H9 (cell line): Measurements from ENCODE around the gene PTCHD1. TPM values are rescaled to one million over a fixed set of nuclear protein-coding genes. Genes with fewer than 3 reads are reported as not detected.

Source experiments
- DNase-seq: peaks from one replicate; pipeline ENCODE4 v3.0.0-alpha.2; 2017
- H2AFZ ChIP-seq: one replicate; pipeline ENCODE4 v1.6.1; 2013; ENCODE audit warnings: mild to moderate bottlenecking, low read length, control low read depth, moderate library complexity
- H2AK5ac ChIP-seq: 2 replicates; pipeline ENCODE4 v1.6.1; 2013; ENCODE audit warnings: low read length, control low read depth, mixed read lengths; ENCODE audit not compliant: insufficient read length
- H2BK120ac ChIP-seq: one replicate; pipeline ENCODE4 v1.6.1; 2013; ENCODE audit warnings: low read depth, mild to moderate bottlenecking, low read length, control low read depth, inconsistent platforms; ENCODE audit not compliant: poor library complexity, severe bottlenecking
- H2BK12ac ChIP-seq: 2 replicates; pipeline ENCODE4 v1.6.1; 2013; ENCODE audit warnings: low read length, control low read depth, mixed read lengths, low read depth; ENCODE audit not compliant: insufficient read length
- H2BK15ac ChIP-seq: 2 replicates; pipeline ENCODE4 v1.6.1; 2013; ENCODE audit warnings: low read depth, low read length, control low read depth
- H2BK20ac ChIP-seq: one replicate; pipeline ENCODE4 v1.6.1; 2013; ENCODE audit warnings: low read depth, mild to moderate bottlenecking, low read length, control low read depth, inconsistent platforms; ENCODE audit not compliant: poor library complexity, severe bottlenecking
- H2BK5ac ChIP-seq: 2 replicates; pipeline ENCODE4 v1.6.1; 2013; ENCODE audit warnings: low read length, control low read depth, mixed read lengths; ENCODE audit not compliant: insufficient read length
- H3K14ac ChIP-seq: 2 replicates; pipeline ENCODE4 v1.6.1; 2013; ENCODE audit warnings: low read length, control low read depth; ENCODE audit not compliant: insufficient read depth
- H3K18ac ChIP-seq: 2 replicates; pipeline ENCODE4 v1.6.1; 2013; ENCODE audit warnings: low read depth, mild to moderate bottlenecking, mixed read lengths, low read length, control low read depth; ENCODE audit not compliant: insufficient read length
- H3K23ac ChIP-seq: 2 replicates; pipeline ENCODE4 v1.6.1; 2013; ENCODE audit warnings: low read length, control low read depth, mixed read lengths, low read depth; ENCODE audit not compliant: insufficient read length
- H3K23me2 ChIP-seq: 2 replicates; pipeline ENCODE4 v1.6.1; 2013; ENCODE audit warnings: low read depth, mild to moderate bottlenecking, mixed read lengths, low read length, control low read depth; ENCODE audit not compliant: insufficient read length, poor library complexity, severe bottlenecking
- H3K27ac ChIP-seq: 2 replicates; pipeline ENCODE4 v1.5.1; 2013; ENCODE audit warnings: low read length, control low read depth, mixed read lengths, low read depth; ENCODE audit not compliant: insufficient read length
- H3K27me3 ChIP-seq: 2 replicates; pipeline ENCODE4 v1.6.1; 2013; ENCODE audit warnings: low read length, control low read depth, inconsistent platforms; ENCODE audit not compliant: insufficient read depth
- H3K4ac ChIP-seq: 2 replicates; pipeline ENCODE4 v1.6.1; 2013; ENCODE audit warnings: low read depth, mild to moderate bottlenecking, control low read depth, inconsistent platforms, low read length, moderate library complexity
- H3K4me1 ChIP-seq: 2 replicates; pipeline ENCODE4 v1.6.1; 2013; ENCODE audit warnings: low read length, control low read depth, inconsistent platforms; ENCODE audit not compliant: insufficient read depth
- H3K4me2 ChIP-seq: 2 replicates; pipeline ENCODE4 v1.6.1; 2013; ENCODE audit warnings: low read length, control low read depth, mixed read lengths; ENCODE audit not compliant: insufficient read length, insufficient read depth
- H3K56ac ChIP-seq: 2 replicates; pipeline ENCODE4 v1.6.1; 2013; ENCODE audit warnings: low read depth, mild to moderate bottlenecking, mixed read lengths, low read length, control low read depth; ENCODE audit not compliant: insufficient read length
- H3K79me1 ChIP-seq: 2 replicates; pipeline ENCODE4 v1.6.1; 2013; ENCODE audit warnings: low read depth, mild to moderate bottlenecking, moderate library complexity, low read length, control low read depth, inconsistent platforms; ENCODE audit not compliant: insufficient read depth, poor library complexity, severe bottlenecking
- H3K79me2 ChIP-seq: 2 replicates; pipeline ENCODE4 v1.6.1; 2013; ENCODE audit warnings: low read length, control low read depth, inconsistent platforms; ENCODE audit not compliant: insufficient read depth
- H3K9ac ChIP-seq: 2 replicates; pipeline ENCODE4 v1.6.1; 2013; ENCODE audit warnings: low read length, control low read depth, mixed read lengths; ENCODE audit not compliant: insufficient read length; ENCODE audit errors: extremely low read depth
- H3K9me3 ChIP-seq: one replicate; pipeline ENCODE4 v1.6.1; 2013; ENCODE audit warnings: low read depth, low read length, inconsistent platforms; ENCODE audit not compliant: control insufficient read depth
- H3T11ph ChIP-seq: one replicate; pipeline ENCODE4 v1.6.1; 2013; ENCODE audit warnings: mild to moderate bottlenecking, low read length, control low read depth, inconsistent platforms
- H4K20me1 ChIP-seq: one replicate; pipeline ENCODE4 v1.6.1; 2013; ENCODE audit not compliant: control insufficient read depth, insufficient read length, insufficient read depth
- H4K5ac ChIP-seq: 2 replicates; pipeline ENCODE4 v1.6.1; 2013; ENCODE audit warnings: low read depth, mild to moderate bottlenecking, mixed read lengths, low read length, control low read depth; ENCODE audit not compliant: insufficient read length
- H4K8ac ChIP-seq: replicated peaks from 2 replicates; pipeline ENCODE4 v1.6.1; 2013; ENCODE audit warnings: low read length, control low read depth, mixed read lengths, low read depth; ENCODE audit not compliant: insufficient read length
- H4K91ac ChIP-seq: 2 replicates; pipeline ENCODE4 v1.6.1; 2013; ENCODE audit warnings: low read depth, mild to moderate bottlenecking, moderate library complexity, mixed read lengths, low read length, control low read depth; ENCODE audit not compliant: insufficient read length
- H3K27ac Mint-ChIP-seq, 3 experiments: 2 replicates in 2 of 3; 3 replicates in 1 of 3; pipeline ENCODE4 v1.8.0; 2020 to 2021; ENCODE audit warnings: mixed read lengths in 3 of 3, mild to moderate bottlenecking in 1 of 3, moderate library complexity in 1 of 3
- H3K27me3 Mint-ChIP-seq: 2 replicates; pipeline ENCODE4 v1.8.0; 2021; ENCODE audit warnings: low read depth, mild to moderate bottlenecking, moderate library complexity, mixed read lengths
- H3K36me3 Mint-ChIP-seq, 3 experiments: 2 replicates in 2 of 3; 3 replicates in 1 of 3; pipeline ENCODE4 v1.8.0; 2020 to 2021; ENCODE audit warnings: low read depth in 3 of 3, mixed read lengths in 3 of 3; ENCODE audit not compliant: insufficient read depth in 1 of 3
- H3K4me1 Mint-ChIP-seq, 2 experiments: 2 replicates each; pipeline ENCODE4 v1.8.0; 2020; ENCODE audit warnings: mixed read lengths in 2 of 2
- H3K4me3 Mint-ChIP-seq, 2 experiments: 2 replicates in 1 of 2; 3 replicates in 1 of 2; pipeline ENCODE4 v1.8.0; 2020 to 2021; ENCODE audit warnings: mild to moderate bottlenecking in 2 of 2, mixed read lengths in 2 of 2, moderate library complexity in 1 of 2
- H3K9me3 Mint-ChIP-seq, 2 experiments: 2 replicates in 1 of 2; 3 replicates in 1 of 2; pipeline ENCODE4 v1.8.0; 2020; ENCODE audit warnings: mild to moderate bottlenecking in 2 of 2, mixed read lengths in 2 of 2, moderate library complexity in 1 of 2
- CTCF ChIP-seq: fragments of 200-600 bp; sonication (generic); conservative IDR thresholded peaks from 3 replicates; pipeline ENCODE4 v1.8.0; 2021; ENCODE audit warnings: antibody characterized with exemption, mild to moderate bottlenecking
- WGBS: extraction: QIAGEN DNeasy Blood & Tissue Kit; methylation state at CpG from one replicate; pipeline ENCODE4 v1.1.7; 2013; ENCODE audit warnings: missing lambda C conversion rate, low lambda C conversion rate, mixed read lengths; ENCODE audit not compliant: insufficient read length; ENCODE audit errors: extremely low coverage; 5-methylcytosine and 5-hydroxymethylcytosine counted together
- total RNA-seq: library from RNA; stranded (reverse); gene quantifications from 2 replicates; pipeline ENCODE4 v1.2.1, GENCODE V29; 2021

PTCHD1 gene
- total RNA-seq, 1 experiment from 2014 or later = 1.4 TPM

DNA sequence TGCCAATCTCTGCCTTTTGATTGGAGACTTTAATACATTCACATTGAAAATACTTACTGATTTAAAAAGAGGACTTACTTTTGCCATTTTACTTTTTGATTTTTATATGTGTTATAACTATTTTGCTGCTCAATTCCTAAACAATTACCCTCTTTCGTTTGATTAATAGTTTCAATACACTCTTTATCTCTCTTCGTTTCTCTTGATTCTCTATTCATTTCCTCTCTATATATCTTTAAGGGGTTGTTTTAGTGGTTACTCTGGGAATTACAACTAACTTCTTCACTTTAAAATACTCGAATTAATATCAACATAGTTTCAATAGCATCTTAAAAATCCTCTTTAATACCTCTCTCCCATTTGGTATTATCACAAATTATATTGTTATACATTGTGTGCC, 116.6 kb downstream of the PTCHD1 start:
- 100% methylated on average over 1 of the region's 3 CpGs for WGBS
- Histone ChIP-seq H3K4me1 (no peaks in the 10 kb centered on the region), H2AFZ (no peak overlapping the region), H4K20me1 (no peaks in the 10 kb centered on the region), H4K8ac (no peak overlapping the region), H3K9ac (no peak overlapping the region), H2AK5ac (no peak overlapping the region), H3K27ac (no peak overlapping the region), H3T11ph (no peak overlapping the region), H3K79me1 (no peaks in the 10 kb centered on the region), H3K27me3 (no peaks in the 10 kb centered on the region), H2BK5ac (no peak overlapping the region), H2BK15ac (no peak overlapping the region), H3K56ac (no peak overlapping the region), H2BK20ac (no peak overlapping the region), H3K23ac (no peak overlapping the region), H3K4me2 (no peak overlapping the region), H2BK12ac (no peak overlapping the region), H2BK120ac (no peak overlapping the region), H4K91ac (no peak overlapping the region), H3K23me2 (no peaks in the 10 kb centered on the region), H3K9me3 (no peaks in the 10 kb centered on the region), H4K5ac (no peak overlapping the region), H3K4ac (no peak overlapping the region), H3K14ac (no peak overlapping the region), H3K18ac (no peak overlapping the region), H3K79me2 (no peaks in the 10 kb centered on the region)
- H3K27me3 Mint-ChIP-seq = no peaks in the 10 kb centered on the region
- TF ChIP-seq CTCF = no peak; the same call in none of the 3 replicates
- no peak overlapping the region for H3K27ac Mint-ChIP-seq
- peaks cover 4 to 14% of the 10 kb centered on the region in 2 experiments; a peak in 2 of 4 replicates for H3K4me1 Mint-ChIP-seq
- no peak overlapping the region for H3K4me3 Mint-ChIP-seq
- no peaks in the 10 kb centered on the region; a peak in 2 of 7 replicates for H3K36me3 Mint-ChIP-seq
- H3K9me3 Mint-ChIP-seq = peaks cover 0 to 5% of the 10 kb centered on the region in 2 experiments; a peak in 1 of 5 replicates
- no peak for DNase-seq
